Skin of body (tissue), 2 donors: Measurements from ENCODE around the gene NCLN. TPM values are rescaled to one million over a fixed set of nuclear protein-coding genes. Genes with fewer than 3 reads are reported as not detected.
"Not testable (repeated sequence)": the region's sequence is repeated elsewhere in the genome, so short reads cannot be mapped to it uniquely, and the experiment has no call there.

Source experiments
- DNase-seq: peaks from one replicate; lab custom pipeline; 2025; lab: John Stamatoyannopoulos, UW
- total RNA-seq: library from RNA; depleted of rRNA; stranded (reverse); fragments of >200 nt; gene quantifications from one replicate; pipeline ENCODE4 v1.2.3, GENCODE V29; 2014

The NCLN gene
- total RNA-seq, 1 donor from 2014 or later = 10.9 TPM

- no peak for DNase-seq
Measured at GRCh38 chr19:3183721-3184641, 1.7 kb upstream of the NCLN start.

GRCh38 chr19:3184847-3185460 is 776 bp upstream of the NCLN start:
- no peak for DNase-seq

- DNase-seq = no peak
Measured at GRCh38 chr19:3186160-3186688, 494 bp downstream of the NCLN start.

- DNase-seq = no peak
Measured at GRCh38 chr19:3186891-3187661, 1.3 kb downstream of the NCLN start.

GRCh38 chr19:3187662-3188511 is 2.2 kb downstream of the NCLN start:
- no peak for DNase-seq

GRCh38 chr19:3188627-3189596 is 3.2 kb downstream of the NCLN start:
- no peak for DNase-seq

- DNase-seq = no peak
Measured at GRCh38 chr19:3189702-3190469, 4.2 kb downstream of the NCLN start.

- no peak for DNase-seq
Measured at GRCh38 chr19:3190470-3190770, 4.7 kb downstream of the NCLN start.

- no peak for DNase-seq
Measured at GRCh38 chr19:3190921-3191805, 5.4 kb downstream of the NCLN start.

- DNase-seq = not testable (repeated sequence)
Measured at GRCh38 chr19:3191806-3192104, 6.0 kb downstream of the NCLN start.

- DNase-seq = no peak
Measured at GRCh38 chr19:3192228-3192635, 6.5 kb downstream of the NCLN start.

GRCh38 chr19:3192684-3193083 is 7.0 kb downstream of the NCLN start:
- DNase-seq = no peak

- no peak for DNase-seq
Measured at GRCh38 chr19:3193256-3194105, 7.8 kb downstream of the NCLN start.

GRCh38 chr19:3194106-3195087 is 8.7 kb downstream of the NCLN start:
- DNase-seq = no peak

- DNase-seq = no peak
Measured at GRCh38 chr19:3196064-3196932, 10.6 kb downstream of the NCLN start.
